CD4-positive, CD25-positive, alpha-beta regulatory T cell (primary cell): ENCODE measurements around the gene IGSF9. TPM values are rescaled to one million over a fixed set of nuclear protein-coding genes. Genes with fewer than 3 reads are reported as not detected.
"Not testable (repeated sequence)": the region's sequence is repeated elsewhere in the genome, so short reads cannot be mapped to it uniquely, and the experiment has no call there.

Experiments used
- ATAC-seq, 2 donors: fragments of 150-1000 bp; cut with Tn5 transposase; one replicate each; pipeline ENCODE4 v1.10.0; 2021; ENCODE audit warnings: low read depth in 2 of 2, moderate number of reproducible peaks in 2 of 2, moderate library complexity in 1 of 2
- DNase-seq, 3 donors: peaks; one replicate each; pipeline versions ENCODE4 v3.0.0 to v3.0.0-alpha.2; 2012 to 2022; ENCODE audit warnings: mixed read lengths in 1 of 3
- H3K27ac ChIP-seq: one replicate; pipeline ENCODE4 v1.7.0; 2013; ENCODE audit warnings: mild to moderate bottlenecking, low read length; ENCODE audit not compliant: insufficient read depth, poor library complexity, severe bottlenecking
- H3K27me3 ChIP-seq: one replicate; pipeline ENCODE4 v1.7.0; 2013; ENCODE audit warnings: low read length; ENCODE audit not compliant: control insufficient read depth, insufficient read depth
- H3K36me3 ChIP-seq: one replicate; pipeline ENCODE4 v1.7.0; 2013; ENCODE audit warnings: mild to moderate bottlenecking, low read length, moderate library complexity; ENCODE audit not compliant: control insufficient read depth, insufficient read depth
- H3K4me1 ChIP-seq: 2 replicates; pipeline ENCODE4 v1.7.0; 2013; ENCODE audit warnings: mild to moderate bottlenecking, low read length; ENCODE audit not compliant: insufficient read depth, control insufficient read depth, poor library complexity, severe bottlenecking
- H3K4me3 ChIP-seq: one replicate; pipeline ENCODE4 v1.7.0; 2013; ENCODE audit warnings: low read depth, mild to moderate bottlenecking, low read length, moderate library complexity
- H3K9me3 ChIP-seq, 2 experiments: 1 replicate in 1 of 2; 2 replicates in 1 of 2; pipeline ENCODE4 v1.7.0; 2013; ENCODE audit warnings: low read length in 2 of 2, mild to moderate bottlenecking in 1 of 2, moderate library complexity in 1 of 2; ENCODE audit not compliant: control insufficient read depth in 2 of 2
- H3K27ac Mint-ChIP-seq, 3 donors: one replicate each; pipeline ENCODE4 v1.8.0; 2020 to 2022; ENCODE audit warnings: mild to moderate bottlenecking in 3 of 3, mixed read lengths in 3 of 3, moderate library complexity in 2 of 3
- H3K27me3 Mint-ChIP-seq: one replicate; pipeline ENCODE4 v1.8.0; 2022; ENCODE audit warnings: mild to moderate bottlenecking, mixed read lengths
- H3K36me3 Mint-ChIP-seq: one replicate; pipeline ENCODE4 v1.8.0; 2020; ENCODE audit warnings: mixed read lengths
- H3K4me1 Mint-ChIP-seq, 4 donors: one replicate each; pipeline ENCODE4 v1.8.0; 2020 to 2022; ENCODE audit warnings: mixed read lengths in 4 of 4, mild to moderate bottlenecking in 1 of 4
- H3K4me3 Mint-ChIP-seq, 4 donors: one replicate each; pipeline ENCODE4 v1.8.0; 2020 to 2022; ENCODE audit warnings: mild to moderate bottlenecking in 4 of 4, mixed read lengths in 4 of 4, moderate library complexity in 3 of 4
- H3K9me3 Mint-ChIP-seq, 7 donors: one replicate each; pipeline ENCODE4 v1.8.0; 2020 to 2022; ENCODE audit warnings: mixed read lengths in 7 of 7, mild to moderate bottlenecking in 3 of 7, moderate library complexity in 2 of 7
- polyA plus RNA-seq, 4 donors: library from polyadenylated mRNA; unstranded; fragments of 300-500 nt; fragmentation: Illumina TruSeq; gene quantifications; one replicate each; pipeline ENCODE4 v1.2.3, GENCODE V29; 2021
- total RNA-seq: library from RNA; stranded (reverse); gene quantifications from one replicate; pipeline ENCODE4 v1.2.3, GENCODE V29; 2022

The IGSF9 gene
- total and polyA plus RNA-seq, 5 donors from 2014 or later, result 0.23 TPM; not detected in 4

- H3K4me3 ChIP-seq, ATAC-seq, H3K27me3 Mint-ChIP-seq, H3K9me3 Mint-ChIP-seq, H3K27ac ChIP-seq, H3K27me3 ChIP-seq, H3K4me1 ChIP-seq, H3K4me1 Mint-ChIP-seq, H3K36me3 Mint-ChIP-seq, DNase-seq, H3K27ac Mint-ChIP-seq, H3K4me3 Mint-ChIP-seq, H3K36me3 ChIP-seq, H3K9me3 ChIP-seq: not testable (repeated sequence)
Observed at GRCh38 chr1:159899634-159900033, 45.8 kb downstream of the IGSF9 start.

GRCh38 chr1:159898527-159898926, 46.9 kb downstream of the IGSF9 start:
- Mint-ChIP-seq H3K4me3 (no peak overlapping the region), H3K27ac (peak overlapping the region in 1 of 3 donors; percentile 34), H3K27me3 (peaks cover 4% of the 10 kb centered on the region), H3K36me3 (peaks cover 4% of the 10 kb centered on the region), H3K9me3 (no peaks in the 10 kb centered on the region), H3K4me1 (peaks cover 0 to 5% (median 1%) of the 10 kb centered on the region in 4 donors)
- Histone ChIP-seq H3K36me3 (no peaks in the 10 kb centered on the region), H3K27ac (no peak overlapping the region), H3K4me3 (no peak overlapping the region), H3K4me1 (no peaks in the 10 kb centered on the region), H3K27me3 (peaks cover 2% of the 10 kb centered on the region), H3K9me3 (no peaks in the 10 kb centered on the region)
- DNase-seq, result no peak
- peak in 1 of 2 donors; percentile 20 for ATAC-seq

- Mint-ChIP-seq H3K27me3 (peaks cover 4% of the 10 kb centered on the region), H3K36me3 (no peaks in the 10 kb centered on the region), H3K4me1 (peaks cover 0 to 5% (median 1%) of the 10 kb centered on the region in 4 donors), H3K4me3 (no peak overlapping the region), H3K27ac (peak overlapping the region in 1 of 3 donors; percentile 34), H3K9me3 (no peaks in the 10 kb centered on the region)
- H3K36me3 ChIP-seq, result no peaks in the 10 kb centered on the region
- peak in 1 of 2 donors; percentile 24 for ATAC-seq
- H3K4me1 ChIP-seq, result no peaks in the 10 kb centered on the region
- no peak overlapping the region for H3K27ac ChIP-seq
- no peak overlapping the region for H3K4me3 ChIP-seq
- no peaks in the 10 kb centered on the region for H3K9me3 ChIP-seq
- DNase-seq, result no peak
- peaks cover 2% of the 10 kb centered on the region for H3K27me3 ChIP-seq
Observed at GRCh38 chr1:159897962-159898361, 47.5 kb downstream of the IGSF9 start.

- no peaks in the 10 kb centered on the region for H3K36me3 ChIP-seq
- Mint-ChIP-seq H3K36me3 (no peaks in the 10 kb centered on the region), H3K27ac (peak overlapping the region in 2 of 3 donors; percentile 29 to 44)
Observed at GRCh38 chr1:159896546-159896930, 48.9 kb downstream of the IGSF9 start.

GRCh38 chr1:159895836-159896545, 49.4 kb downstream of the IGSF9 start:
- Mint-ChIP-seq H3K27me3 (peaks cover 4% of the 10 kb centered on the region), H3K36me3 (no peaks in the 10 kb centered on the region), H3K9me3 (no peaks in the 10 kb centered on the region), H3K4me1 (peaks cover 0 to 8% (median 6%) of the 10 kb centered on the region in 4 donors), H3K4me3 (no peak overlapping the region), H3K27ac (peak overlapping the region in 2 of 3 donors; percentile 29 to 44)
- peaks cover 2% of the 10 kb centered on the region for H3K27me3 ChIP-seq
- no peaks in the 10 kb centered on the region for H3K9me3 ChIP-seq
- H3K36me3 ChIP-seq, result no peaks in the 10 kb centered on the region
- ATAC-seq (no peak), DNase-seq (no peak)
- H3K27ac ChIP-seq, result no peak overlapping the region
- H3K4me1 ChIP-seq, result no peaks in the 10 kb centered on the region
- no peak overlapping the region for H3K4me3 ChIP-seq

More at GRCh38 chr1:159896546-159896930, 48.9 kb downstream of the IGSF9 start:
- peaks cover 4% of the 10 kb centered on the region for H3K27me3 Mint-ChIP-seq
- H3K9me3 ChIP-seq, result no peaks in the 10 kb centered on the region
- H3K4me3 ChIP-seq, result no peak overlapping the region
- H3K27me3 ChIP-seq, result peaks cover 2% of the 10 kb centered on the region
- no peaks in the 10 kb centered on the region for H3K4me1 ChIP-seq
- no peak overlapping the region for H3K27ac ChIP-seq
- H3K4me3 Mint-ChIP-seq, result no peak overlapping the region
- H3K9me3 Mint-ChIP-seq, result no peaks in the 10 kb centered on the region
- DNase-seq (no peak), ATAC-seq (no peak)
- peaks cover 0 to 7% (median 5%) of the 10 kb centered on the region in 4 donors for H3K4me1 Mint-ChIP-seq

GRCh38 chr1:159895286-159895685, 50.1 kb downstream of the IGSF9 start:
- H3K36me3 Mint-ChIP-seq, result no peaks in the 10 kb centered on the region
- DNase-seq (no peak), ATAC-seq (no peak)
- peaks cover 4% of the 10 kb centered on the region for H3K27me3 Mint-ChIP-seq
- Histone ChIP-seq H3K36me3 (no peaks in the 10 kb centered on the region), H3K27ac (no peak overlapping the region), H3K9me3 (no peaks in the 10 kb centered on the region), H3K27me3 (peaks cover 2% of the 10 kb centered on the region), H3K4me1 (peaks cover under 1% of the 10 kb centered on the region), H3K4me3 (no peak overlapping the region)
- no peaks in the 10 kb centered on the region for H3K9me3 Mint-ChIP-seq
- H3K4me3 Mint-ChIP-seq, result no peak overlapping the region
- peaks cover 2 to 8% (median 4%) of the 10 kb centered on the region in 4 donors for H3K4me1 Mint-ChIP-seq
- no peak overlapping the region for H3K27ac Mint-ChIP-seq

GRCh38 chr1:159892944-159893343, 52.5 kb downstream of the IGSF9 start:
- Mint-ChIP-seq H3K27ac (no peak overlapping the region), H3K36me3 (no peaks in the 10 kb centered on the region), H3K4me1 (peaks cover 4 to 19% (median 14%) of the 10 kb centered on the region in 4 donors), H3K27me3 (peaks cover 4% of the 10 kb centered on the region), H3K4me3 (no peak overlapping the region), H3K9me3 (no peaks in the 10 kb centered on the region)
- no peak for ATAC-seq
- Histone ChIP-seq H3K9me3 (no peaks in the 10 kb centered on the region), H3K27me3 (peaks cover 2% of the 10 kb centered on the region), H3K36me3 (no peaks in the 10 kb centered on the region), H3K4me1 (peaks cover 7% of the 10 kb centered on the region), H3K27ac (no peak overlapping the region), H3K4me3 (no peak overlapping the region)
- peak in 1 of 3 donors; percentile 38 for DNase-seq
